DOHH2 (cell line): ENCODE measurements around the gene GPR61.

Experiments used
- EZH2phosphoT487 ChIP-seq: fragments of 200-600 bp; sonication (generic); IDR thresholded peaks from 2 replicates; pipeline ENCODE4 v1.6.1; 2017; ENCODE audit warnings: borderline replicate concordance, mild to moderate bottlenecking, antibody characterized with exemption, low read length, moderate library complexity, mixed read lengths
- TF ChIP-seq, protein P1 (sequence below): fragments of 200-600 bp; sonication (generic); IDR thresholded peaks from one replicate; pipeline ENCODE4 v1.5.1; 2014; ENCODE audit warnings: antibody characterized with exemption, mild to moderate bottlenecking, low read depth, low read length; ENCODE audit not compliant: poor library complexity, severe bottlenecking

GRCh38 chr1:109564194-109564878 lies 24.7 kb downstream of the GPR61 start:
- no peak for TF ChIP-seq EZH2phosphoT487
- TF ChIP-seq, protein P1, sequence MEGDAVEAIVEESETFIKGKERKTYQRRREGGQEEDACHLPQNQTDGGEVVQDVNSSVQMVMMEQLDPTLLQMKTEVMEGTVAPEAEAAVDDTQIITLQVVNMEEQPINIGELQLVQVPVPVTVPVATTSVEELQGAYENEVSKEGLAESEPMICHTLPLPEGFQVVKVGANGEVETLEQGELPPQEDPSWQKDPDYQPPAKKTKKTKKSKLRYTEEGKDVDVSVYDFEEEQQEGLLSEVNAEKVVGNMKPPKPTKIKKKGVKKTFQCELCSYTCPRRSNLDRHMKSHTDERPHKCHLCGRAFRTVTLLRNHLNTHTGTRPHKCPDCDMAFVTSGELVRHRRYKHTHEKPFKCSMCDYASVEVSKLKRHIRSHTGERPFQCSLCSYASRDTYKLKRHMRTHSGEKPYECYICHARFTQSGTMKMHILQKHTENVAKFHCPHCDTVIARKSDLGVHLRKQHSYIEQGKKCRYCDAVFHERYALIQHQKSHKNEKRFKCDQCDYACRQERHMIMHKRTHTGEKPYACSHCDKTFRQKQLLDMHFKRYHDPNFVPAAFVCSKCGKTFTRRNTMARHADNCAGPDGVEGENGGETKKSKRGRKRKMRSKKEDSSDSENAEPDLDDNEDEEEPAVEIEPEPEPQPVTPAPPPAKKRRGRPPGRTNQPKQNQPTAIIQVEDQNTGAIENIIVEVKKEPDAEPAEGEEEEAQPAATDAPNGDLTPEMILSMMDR, result no peak
